WI38 (cell line): ENCODE data around the gene FGFR1OP2.

Experiments used
- H3K4me3 ChIP-seq: 2 replicates; pipeline ENCODE4 v1.5.1; 2011; ENCODE audit warnings: low read depth, mild to moderate bottlenecking, control low read depth, low read length
- TF ChIP-seq, protein P1 (sequence below): IDR thresholded peaks from 2 replicates; pipeline ENCODE4 v1.5.1; 2012; ENCODE audit warnings: low read depth, mild to moderate bottlenecking, control low read depth, low read length

The FGFR1OP2 gene

GRCh38 chr12:26936559-26937442 is 1.5 kb upstream of the FGFR1OP2 start:
- TF ChIP-seq, protein P1, sequence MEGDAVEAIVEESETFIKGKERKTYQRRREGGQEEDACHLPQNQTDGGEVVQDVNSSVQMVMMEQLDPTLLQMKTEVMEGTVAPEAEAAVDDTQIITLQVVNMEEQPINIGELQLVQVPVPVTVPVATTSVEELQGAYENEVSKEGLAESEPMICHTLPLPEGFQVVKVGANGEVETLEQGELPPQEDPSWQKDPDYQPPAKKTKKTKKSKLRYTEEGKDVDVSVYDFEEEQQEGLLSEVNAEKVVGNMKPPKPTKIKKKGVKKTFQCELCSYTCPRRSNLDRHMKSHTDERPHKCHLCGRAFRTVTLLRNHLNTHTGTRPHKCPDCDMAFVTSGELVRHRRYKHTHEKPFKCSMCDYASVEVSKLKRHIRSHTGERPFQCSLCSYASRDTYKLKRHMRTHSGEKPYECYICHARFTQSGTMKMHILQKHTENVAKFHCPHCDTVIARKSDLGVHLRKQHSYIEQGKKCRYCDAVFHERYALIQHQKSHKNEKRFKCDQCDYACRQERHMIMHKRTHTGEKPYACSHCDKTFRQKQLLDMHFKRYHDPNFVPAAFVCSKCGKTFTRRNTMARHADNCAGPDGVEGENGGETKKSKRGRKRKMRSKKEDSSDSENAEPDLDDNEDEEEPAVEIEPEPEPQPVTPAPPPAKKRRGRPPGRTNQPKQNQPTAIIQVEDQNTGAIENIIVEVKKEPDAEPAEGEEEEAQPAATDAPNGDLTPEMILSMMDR, result no peak

DNA sequence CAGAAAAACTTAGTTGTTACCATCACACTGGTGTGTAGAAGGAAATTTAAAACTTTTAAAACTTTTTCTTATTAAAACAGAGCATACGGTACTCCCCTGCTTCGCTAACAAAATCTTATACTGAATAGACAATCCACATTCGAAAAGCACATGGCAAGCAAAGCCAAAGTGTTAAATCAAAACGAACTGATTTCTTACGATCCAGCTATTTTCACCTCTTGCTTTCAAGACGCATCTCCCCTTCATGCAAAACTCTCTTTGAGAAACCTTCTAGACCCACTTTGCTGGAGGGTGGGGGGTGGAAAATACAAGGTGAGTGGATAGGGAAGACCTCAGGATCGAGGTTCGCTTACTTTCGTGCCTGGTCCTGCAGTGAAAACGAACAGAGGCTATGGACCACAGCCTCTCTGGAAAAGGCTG is 817 bp upstream of the FGFR1OP2 start:
- peak overlapping the region; percentile 99 for H3K4me3 ChIP-seq
- TF ChIP-seq, protein P1, result no peak

More at GRCh38 chr12:26936559-26937442, 1.5 kb upstream of the FGFR1OP2 start:
- peak overlapping the region; percentile 99 for H3K4me3 ChIP-seq

GRCh38 chr12:26938701-26939062 is 412 bp downstream of the FGFR1OP2 start:
- peak overlapping the region; percentile 99 for H3K4me3 ChIP-seq
- TF ChIP-seq, protein P1, result no peak

GRCh38 chr12:26939192-26939832 is 1.0 kb downstream of the FGFR1OP2 start:
- H3K4me3 ChIP-seq, result peak overlapping the region; percentile 99
- TF ChIP-seq, protein P1, result no peak

- TF ChIP-seq, protein P1, result no peak
Observed at GRCh38 chr12:26939953-26940352, 1.7 kb downstream of the FGFR1OP2 start.

GRCh38 chr12:26940516-26941214 is 2.4 kb downstream of the FGFR1OP2 start:
- H3K4me3 ChIP-seq, result no peak overlapping the region
- TF ChIP-seq, protein P1, result no peak

More at GRCh38 chr12:26939953-26940352, 1.7 kb downstream of the FGFR1OP2 start:
- H3K4me3 ChIP-seq, result peak overlapping the region; percentile 99
